Activated CD8-positive, alpha-beta memory T cell treated with anti-CD3 and anti-CD28 coated beads, Interleukin-2, amount 10 ng/mL, durations not matched to agents 7 days and 5 days (primary cell): Measurements from ENCODE around the gene ACOT11. TPM values are rescaled to one million over a fixed set of nuclear protein-coding genes. Genes with fewer than 3 reads are reported as not detected.

ENCODE experiments used
- ATAC-seq: fragments of 150-1000 bp; cut with Tn5 transposase; one replicate; pipeline ENCODE4 v1.10.0; 2021; ENCODE audit warnings: moderate library complexity
- CTCF ChIA-PET: fragments of 350-600 bp; sonication (Branson Sonifier 250); formaldehyde crosslinking; loops from one replicate; lab custom pipeline; 2021; ENCODE audit warnings: antibody characterized with exemption; lab: Charles Lee
- DNase-seq: peaks from one replicate; pipeline ENCODE4 v3.0.0-alpha.2; 2020
- H3K27ac Mint-ChIP-seq: one replicate; pipeline ENCODE4 v1.8.0; 2021; ENCODE audit warnings: mild to moderate bottlenecking, mixed read lengths
- H3K27me3 Mint-ChIP-seq: one replicate; pipeline ENCODE4 v1.8.0; 2021; ENCODE audit warnings: mixed read lengths
- H3K36me3 Mint-ChIP-seq: one replicate; pipeline ENCODE4 v1.8.0; 2021; ENCODE audit warnings: mild to moderate bottlenecking, mixed read lengths
- H3K4me1 Mint-ChIP-seq: one replicate; pipeline ENCODE4 v1.8.0; 2021; ENCODE audit warnings: mixed read lengths
- H3K4me3 Mint-ChIP-seq: one replicate; pipeline ENCODE4 v1.8.0; 2021; ENCODE audit warnings: mild to moderate bottlenecking, moderate library complexity, mixed read lengths
- H3K9me3 Mint-ChIP-seq: one replicate; pipeline ENCODE4 v1.8.0; 2022; ENCODE audit warnings: low read depth, mixed read lengths
- total RNA-seq, 2 experiments: library from RNA; stranded (reverse); gene quantifications; one replicate each; pipeline ENCODE4 v1.2.3, GENCODE V29; 2021

ACOT11 gene
- total RNA-seq, 2 experiments from 2014 or later: 0.58 to 0.96 TPM

GRCh38 chr1:54593571-54594160, 45.6 kb downstream of the ACOT11 start:
- Mint-ChIP-seq H3K36me3 (no peaks in the 10 kb centered on the region), H3K9me3 (no peaks in the 10 kb centered on the region), H3K27me3 (no peaks in the 10 kb centered on the region), H3K4me1 (peaks cover under 1% of the 10 kb centered on the region), H3K4me3 (no peak overlapping the region), H3K27ac (no peak overlapping the region)
- CTCF ChIA-PET: no interaction called here
- ATAC-seq (no peak), DNase-seq (no peak)

- H3K9me3 Mint-ChIP-seq: no peaks in the 10 kb centered on the region
- DNase-seq (no peak), ATAC-seq (no peak)
- H3K4me1 Mint-ChIP-seq: no peaks in the 10 kb centered on the region
- no peaks in the 10 kb centered on the region for H3K27me3 Mint-ChIP-seq
- H3K36me3 Mint-ChIP-seq: no peaks in the 10 kb centered on the region
- H3K27ac Mint-ChIP-seq: no peak overlapping the region
- CTCF ChIA-PET: no interaction called here
- H3K4me3 Mint-ChIP-seq: no peak overlapping the region
Measured at GRCh38 chr1:54594463-54594862, 46.4 kb downstream of the ACOT11 start.

GRCh38 chr1:54595956-54596498, 48.0 kb downstream of the ACOT11 start:
- Mint-ChIP-seq H3K36me3 (no peaks in the 10 kb centered on the region), H3K27me3 (no peaks in the 10 kb centered on the region), H3K4me1 (no peaks in the 10 kb centered on the region), H3K27ac (no peak overlapping the region), H3K4me3 (no peak overlapping the region), H3K9me3 (no peaks in the 10 kb centered on the region)
- no peak for DNase-seq
- ATAC-seq: no peak
- CTCF ChIA-PET: no interaction called here

- Mint-ChIP-seq H3K27me3 (no peaks in the 10 kb centered on the region), H3K4me1 (no peaks in the 10 kb centered on the region), H3K27ac (no peak overlapping the region), H3K4me3 (no peak overlapping the region), H3K9me3 (no peaks in the 10 kb centered on the region), H3K36me3 (no peaks in the 10 kb centered on the region)
- ATAC-seq (no peak), DNase-seq (no peak)
- CTCF ChIA-PET: no interaction called here
Measured at GRCh38 chr1:54596756-54597155, 48.7 kb downstream of the ACOT11 start.

- Mint-ChIP-seq H3K9me3 (no peaks in the 10 kb centered on the region), H3K27ac (no peak overlapping the region), H3K4me3 (no peak overlapping the region), H3K4me1 (no peaks in the 10 kb centered on the region), H3K36me3 (no peaks in the 10 kb centered on the region), H3K27me3 (no peaks in the 10 kb centered on the region)
- CTCF ChIA-PET: no interaction called here
- ATAC-seq (no peak), DNase-seq (no peak)
Measured at GRCh38 chr1:54597455-54598030, 49.5 kb downstream of the ACOT11 start.

GRCh38 chr1:54599211-54599823, 51.3 kb downstream of the ACOT11 start:
- ATAC-seq (no peak), DNase-seq (no peak)
- H3K4me3 Mint-ChIP-seq: no peak overlapping the region
- H3K36me3 Mint-ChIP-seq: no peaks in the 10 kb centered on the region
- H3K4me1 Mint-ChIP-seq: peaks cover 2% of the 10 kb centered on the region
- H3K9me3 Mint-ChIP-seq: no peaks in the 10 kb centered on the region
- CTCF ChIA-PET: no interaction called here
- H3K27me3 Mint-ChIP-seq: no peaks in the 10 kb centered on the region
- no peak overlapping the region for H3K27ac Mint-ChIP-seq

- H3K36me3 Mint-ChIP-seq: no peaks in the 10 kb centered on the region
- peaks cover 13% of the 10 kb centered on the region for H3K4me1 Mint-ChIP-seq
- no peak overlapping the region for H3K27ac Mint-ChIP-seq
- no peaks in the 10 kb centered on the region for H3K27me3 Mint-ChIP-seq
- H3K4me3 Mint-ChIP-seq: no peak overlapping the region
- CTCF ChIA-PET: no interaction called here
- H3K9me3 Mint-ChIP-seq: no peaks in the 10 kb centered on the region
- DNase-seq: no peak
- no peak for ATAC-seq
Measured at GRCh38 chr1:54600947-54601721, 53.1 kb downstream of the ACOT11 start.

- DNase-seq: no peak
- H3K27ac Mint-ChIP-seq: no peak overlapping the region
- no peak overlapping the region for H3K4me3 Mint-ChIP-seq
- CTCF ChIA-PET: no interaction called here
- H3K9me3 Mint-ChIP-seq: no peaks in the 10 kb centered on the region
- H3K27me3 Mint-ChIP-seq: no peaks in the 10 kb centered on the region
- ATAC-seq: no peak
- peaks cover 13% of the 10 kb centered on the region for H3K4me1 Mint-ChIP-seq
- no peaks in the 10 kb centered on the region for H3K36me3 Mint-ChIP-seq
Measured at GRCh38 chr1:54601730-54602129, 53.7 kb downstream of the ACOT11 start.

GRCh38 chr1:54602554-54602953, 54.5 kb downstream of the ACOT11 start:
- DNase-seq: no peak
- H3K27me3 Mint-ChIP-seq: no peaks in the 10 kb centered on the region
- ATAC-seq: no peak
- CTCF ChIA-PET: no interaction called here
- H3K9me3 Mint-ChIP-seq: no peaks in the 10 kb centered on the region
- no peak overlapping the region for H3K27ac Mint-ChIP-seq
- no peak overlapping the region for H3K4me3 Mint-ChIP-seq
- no peaks in the 10 kb centered on the region for H3K36me3 Mint-ChIP-seq
- H3K4me1 Mint-ChIP-seq: peaks cover 13% of the 10 kb centered on the region

GRCh38 chr1:54603241-54603640, 55.2 kb downstream of the ACOT11 start:
- Mint-ChIP-seq H3K27ac (no peak overlapping the region), H3K9me3 (no peaks in the 10 kb centered on the region), H3K4me1 (peaks cover 13% of the 10 kb centered on the region), H3K27me3 (no peaks in the 10 kb centered on the region), H3K4me3 (no peak overlapping the region), H3K36me3 (no peaks in the 10 kb centered on the region)
- ATAC-seq (no peak), DNase-seq (no peak)
- CTCF ChIA-PET: no interaction called here

- Mint-ChIP-seq H3K27ac (no peak overlapping the region), H3K27me3 (no peaks in the 10 kb centered on the region), H3K9me3 (no peaks in the 10 kb centered on the region), H3K4me1 (peaks cover 13% of the 10 kb centered on the region), H3K36me3 (no peaks in the 10 kb centered on the region), H3K4me3 (no peak overlapping the region)
- CTCF ChIA-PET: no interaction called here
- DNase-seq: no peak
- ATAC-seq: no peak
Measured at GRCh38 chr1:54604051-54604450, 56.0 kb downstream of the ACOT11 start.

GRCh38 chr1:54604572-54605370, 56.7 kb downstream of the ACOT11 start:
- Mint-ChIP-seq H3K27me3 (no peaks in the 10 kb centered on the region), H3K4me1 (peaks cover 13% of the 10 kb centered on the region), H3K9me3 (no peaks in the 10 kb centered on the region), H3K27ac (no peak overlapping the region), H3K36me3 (no peaks in the 10 kb centered on the region), H3K4me3 (no peak overlapping the region)
- CTCF ChIA-PET: no interaction called here
- peak; percentile 69 for DNase-seq
- peak; percentile 82 for ATAC-seq
